Ectodermal cell (in vitro differentiated cells): ENCODE data around the gene LHFPL6.

Experiments used
- H3K27ac ChIP-seq: 2 replicates; pipeline ENCODE4 v1.7.0; 2013; ENCODE audit warnings: mild to moderate bottlenecking, low read depth, low read length; ENCODE audit not compliant: insufficient read depth, poor library complexity, severe bottlenecking
- H3K27me3 ChIP-seq: 2 replicates; pipeline ENCODE4 v1.7.0; 2013; ENCODE audit warnings: mild to moderate bottlenecking, low read length; ENCODE audit not compliant: insufficient read depth, control insufficient read depth, poor library complexity, severe bottlenecking
- H3K36me3 ChIP-seq: one replicate; pipeline ENCODE4 v1.7.0; 2013; ENCODE audit warnings: low read length; ENCODE audit not compliant: control insufficient read depth, insufficient read depth
- H3K4me1 ChIP-seq: one replicate; pipeline ENCODE4 v1.7.0; 2013; ENCODE audit warnings: low read length; ENCODE audit not compliant: control insufficient read depth, insufficient read depth
- H3K4me3 ChIP-seq: 2 replicates; pipeline ENCODE4 v1.7.0; 2013; ENCODE audit warnings: low read depth, low read length, control low read depth; ENCODE audit not compliant: insufficient read depth
- H3K9me3 ChIP-seq: 2 replicates; pipeline ENCODE4 v1.7.0; 2013; ENCODE audit warnings: mild to moderate bottlenecking, low read length, moderate library complexity; ENCODE audit not compliant: control insufficient read depth
- WGBS, 2 experiments: methylation state at CpG; one replicate each; pipeline ENCODE4 v1.1.7; 2013; ENCODE audit warnings: missing lambda C conversion rate in 2 of 2; 5-methylcytosine and 5-hydroxymethylcytosine counted together

Gene LHFPL6

DNA sequence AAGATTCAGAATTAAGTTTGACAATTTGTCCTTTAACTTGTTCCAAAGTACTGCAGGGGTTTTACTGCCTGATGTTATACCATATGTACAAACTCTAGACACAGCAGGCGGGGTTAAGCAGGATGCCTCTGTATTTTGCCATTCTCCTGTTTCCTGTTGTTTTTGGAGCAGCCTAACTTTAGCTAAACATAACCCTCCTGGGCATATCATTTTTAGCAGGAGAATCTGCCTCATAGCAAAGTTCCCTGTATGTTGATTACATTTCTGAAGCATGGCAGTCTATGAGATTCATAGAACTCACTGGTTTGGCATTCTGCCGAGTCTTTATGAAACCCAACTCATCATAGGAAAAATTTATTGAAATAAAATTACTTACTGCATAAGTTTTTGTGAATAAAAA lies 5.2 kb downstream of the LHFPL6 start:
- Histone ChIP-seq H3K27me3 (peaks cover 10% of the 10 kb centered on the region), H3K9me3 (no peaks in the 10 kb centered on the region), H3K36me3 (no peaks in the 10 kb centered on the region), H3K4me1 (peaks cover 11% of the 10 kb centered on the region), H3K4me3 (no peak overlapping the region), H3K27ac (no peak overlapping the region)
- WGBS, 2 experiments, result 88 to 92% methylated on average over 1 of the region's 2 CpGs

- H3K36me3 ChIP-seq, result no peaks in the 10 kb centered on the region
- H3K27ac ChIP-seq, result no peak overlapping the region
- H3K27me3 ChIP-seq, result peaks cover 5% of the 10 kb centered on the region
- H3K9me3 ChIP-seq, result no peaks in the 10 kb centered on the region
- 93 to 94% methylated on average over 2 to 3 of the region's 3 CpGs for WGBS, 2 experiments
- H3K4me1 ChIP-seq, result peaks cover 5% of the 10 kb centered on the region
- no peak overlapping the region for H3K4me3 ChIP-seq
These were observed 6.3 kb downstream of the LHFPL6 start for GRCh38 chr13:39596685-39597084.

DNA sequence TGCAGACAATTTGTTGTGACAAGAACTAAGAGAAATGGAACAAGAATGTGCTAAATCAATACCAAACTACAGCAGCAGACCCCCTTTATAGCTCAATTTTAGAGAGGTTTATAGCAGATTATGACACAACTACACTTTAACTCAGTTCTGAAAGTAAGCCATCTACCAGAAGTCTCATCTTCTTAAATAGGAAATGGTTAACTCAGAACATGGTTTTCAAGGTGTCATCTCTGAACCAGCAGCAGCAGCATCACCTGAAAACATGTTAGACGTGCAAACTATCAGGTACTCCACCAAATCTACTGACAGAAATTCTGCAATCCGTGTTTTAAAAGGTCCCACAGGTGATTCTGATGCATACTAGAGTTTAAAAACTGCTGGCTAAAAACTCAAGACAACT lies 6.8 kb downstream of the LHFPL6 start:
- H3K4me1 ChIP-seq, result peaks cover 2% of the 10 kb centered on the region
- no peaks in the 10 kb centered on the region for H3K36me3 ChIP-seq
- 95 to 97% methylated on average over 2 of the region's 2 CpGs for WGBS, 2 experiments
- H3K4me3 ChIP-seq, result no peak overlapping the region
- H3K27ac ChIP-seq, result no peak overlapping the region
- H3K9me3 ChIP-seq, result no peaks in the 10 kb centered on the region
- H3K27me3 ChIP-seq, result peaks cover under 1% of the 10 kb centered on the region

GRCh38 chr13:39590466-39591036 lies 12.4 kb downstream of the LHFPL6 start:
- no peaks in the 10 kb centered on the region for H3K9me3 ChIP-seq
- no peaks in the 10 kb centered on the region for H3K36me3 ChIP-seq
- no peaks in the 10 kb centered on the region for H3K27me3 ChIP-seq
- H3K4me1 ChIP-seq, result no peaks in the 10 kb centered on the region
- WGBS, 2 experiments, result 100% methylated on average over 1 of the region's 2 CpGs
- no peak overlapping the region for H3K27ac ChIP-seq
- no peak overlapping the region for H3K4me3 ChIP-seq

- Histone ChIP-seq H3K4me1 (no peaks in the 10 kb centered on the region), H3K36me3 (no peaks in the 10 kb centered on the region), H3K4me3 (no peak overlapping the region), H3K27ac (peak overlapping the region; percentile 6), H3K27me3 (no peaks in the 10 kb centered on the region), H3K9me3 (no peaks in the 10 kb centered on the region)
- WGBS, 2 experiments, result 80 to 85% methylated on average over 1 to 2 of the region's 2 CpGs
These were observed 14.6 kb downstream of the LHFPL6 start for GRCh38 chr13:39588384-39588783.

GRCh38 chr13:39587939-39588338 lies 15.1 kb downstream of the LHFPL6 start:
- 90 to 94% methylated on average over 7 of the region's 7 CpGs for WGBS, 2 experiments
- no peak overlapping the region for H3K4me3 ChIP-seq
- no peaks in the 10 kb centered on the region for H3K36me3 ChIP-seq
- no peaks in the 10 kb centered on the region for H3K4me1 ChIP-seq
- no peak overlapping the region for H3K27ac ChIP-seq
- no peaks in the 10 kb centered on the region for H3K27me3 ChIP-seq
- no peaks in the 10 kb centered on the region for H3K9me3 ChIP-seq

- WGBS, 2 experiments, result 90 to 94% methylated on average over 5 of the region's 5 CpGs
- Histone ChIP-seq H3K9me3 (no peaks in the 10 kb centered on the region), H3K27me3 (no peaks in the 10 kb centered on the region), H3K4me3 (no peak overlapping the region), H3K27ac (no peak overlapping the region), H3K4me1 (no peaks in the 10 kb centered on the region), H3K36me3 (no peaks in the 10 kb centered on the region)
These were observed 15.9 kb downstream of the LHFPL6 start for GRCh38 chr13:39586958-39587605.

DNA sequence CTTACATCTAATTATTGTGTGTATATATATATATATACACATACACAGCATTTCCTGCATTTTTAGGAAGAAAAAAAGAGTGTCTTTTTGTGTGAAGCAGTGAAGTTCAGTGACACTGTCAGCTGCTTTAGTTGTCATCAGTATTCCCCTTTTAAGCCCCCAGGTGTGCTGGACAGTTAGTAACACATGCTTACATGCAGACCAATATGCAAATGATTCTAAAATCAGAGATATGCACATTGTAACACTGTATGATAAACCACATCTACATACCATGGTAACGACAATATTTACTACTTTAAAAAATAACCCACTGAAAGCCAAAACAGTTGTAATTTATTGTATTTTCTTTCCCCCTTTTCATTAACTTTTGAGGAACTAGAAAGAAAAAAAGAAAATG lies 16.8 kb downstream of the LHFPL6 start:
- Histone ChIP-seq H3K36me3 (no peaks in the 10 kb centered on the region), H3K4me3 (no peak overlapping the region), H3K27ac (no peak overlapping the region), H3K27me3 (no peaks in the 10 kb centered on the region), H3K9me3 (no peaks in the 10 kb centered on the region), H3K4me1 (no peaks in the 10 kb centered on the region)
- WGBS, 2 experiments, result 78 to 87% methylated on average over 1 of the region's 1 CpG

- WGBS, 2 experiments, result 58 to 67% methylated on average over 3 of the region's 3 CpGs
- no peaks in the 10 kb centered on the region for H3K9me3 ChIP-seq
- H3K27me3 ChIP-seq, result no peaks in the 10 kb centered on the region
- no peak overlapping the region for H3K4me3 ChIP-seq
- no peaks in the 10 kb centered on the region for H3K36me3 ChIP-seq
- no peak overlapping the region for H3K27ac ChIP-seq
- no peaks in the 10 kb centered on the region for H3K4me1 ChIP-seq
These were observed 17.8 kb downstream of the LHFPL6 start for GRCh38 chr13:39585219-39585618.

DNA sequence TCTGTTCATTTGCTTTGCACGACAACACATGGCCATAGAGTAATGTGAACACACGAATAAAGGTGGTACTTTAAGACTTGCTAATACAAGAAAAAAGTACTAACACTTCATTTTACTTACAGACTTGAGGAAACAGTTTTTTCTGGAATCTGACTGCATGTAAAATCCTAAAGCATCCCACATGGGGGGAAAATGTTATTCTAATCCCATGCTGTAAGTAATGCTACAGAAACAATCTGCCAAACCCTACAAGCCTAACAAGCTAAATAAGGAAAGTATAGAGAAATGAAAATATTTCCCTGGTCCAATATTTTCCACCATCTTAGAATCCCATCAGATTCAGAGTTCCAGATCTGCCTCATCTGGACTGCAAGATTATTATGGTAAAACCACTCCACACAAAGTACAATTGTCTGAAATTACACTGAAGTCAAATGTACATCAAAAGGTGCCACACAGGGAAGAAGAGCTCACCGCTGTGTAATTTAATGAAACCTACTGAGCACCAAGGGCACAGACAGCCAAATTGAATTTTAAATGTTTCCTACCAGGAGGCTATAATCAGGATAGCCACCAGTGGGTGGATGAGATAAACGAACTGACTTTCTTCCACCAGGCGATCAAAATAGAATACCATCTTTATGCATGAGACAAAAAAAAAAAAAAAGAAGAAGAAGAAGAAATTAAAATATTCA lies 22.0 kb downstream of the LHFPL6 start:
- Histone ChIP-seq H3K4me1 (peaks cover 5% of the 10 kb centered on the region), H3K4me3 (no peak overlapping the region), H3K27ac (no peak overlapping the region), H3K27me3 (no peaks in the 10 kb centered on the region), H3K36me3 (no peaks in the 10 kb centered on the region), H3K9me3 (no peaks in the 10 kb centered on the region)
- WGBS, 2 experiments, result 87 to 92% methylated on average over 3 of the region's 5 CpGs
